GM10248 (cell line): Measurements from ENCODE around the gene ZNF425.
"Not testable (repeated sequence)": the region's sequence is repeated elsewhere in the genome, so short reads cannot be mapped to it uniquely, and the experiment has no call there.

Experiments
- CTCF ChIA-PET: fragments of 300-600 bp; sonication (Branson Sonifier 250); formaldehyde crosslinking; extraction: SDS; loops from one replicate; lab custom pipeline; 2021; ENCODE audit warnings: antibody characterized with exemption; lab: Yijun Ruan, JAX
- POLR2A ChIA-PET: fragments of 350-650 bp; sonication (Branson Sonifier 250); formaldehyde crosslinking; extraction: SDS; loops from one replicate; lab custom pipeline; 2020; ENCODE audit warnings: antibody characterized with exemption; lab: Yijun Ruan, JAX
- DNase-seq: peaks from one replicate; pipeline ENCODE4 v3.0.0; 2012; ENCODE audit errors: extremely low spot score
- TF ChIP-seq, protein P1 (sequence below): IDR thresholded peaks from 2 replicates; pipeline ENCODE4 v1.5.1; 2012; ENCODE audit warnings: mild to moderate bottlenecking, low read depth; ENCODE audit errors: extremely low read depth, missing control alignments, control extremely low read depth

Gene ZNF425

DNA sequence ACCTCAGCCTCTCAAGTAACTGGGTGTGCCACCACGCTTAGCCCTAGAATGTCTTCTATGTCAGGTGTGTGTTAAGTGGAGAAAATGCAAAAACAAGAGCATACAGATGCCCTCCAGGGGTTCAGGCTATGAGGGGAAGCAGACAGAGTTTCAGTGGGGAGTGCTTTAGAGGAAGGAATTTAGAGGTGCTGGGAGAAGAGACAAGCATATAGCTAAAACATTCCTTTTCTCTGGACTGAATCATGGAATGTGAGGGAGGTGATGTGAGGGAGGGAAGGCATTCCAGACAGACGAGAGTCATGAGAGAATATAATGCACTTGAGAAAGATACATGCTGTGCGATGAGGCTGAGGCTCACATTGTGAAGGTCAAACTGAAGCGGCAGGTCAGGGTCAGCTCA lies 29.0 kb downstream of the ZNF425 start:
- no peak for DNase-seq
- POLR2A ChIA-PET, result no interaction called here
- TF ChIP-seq, protein P1, sequence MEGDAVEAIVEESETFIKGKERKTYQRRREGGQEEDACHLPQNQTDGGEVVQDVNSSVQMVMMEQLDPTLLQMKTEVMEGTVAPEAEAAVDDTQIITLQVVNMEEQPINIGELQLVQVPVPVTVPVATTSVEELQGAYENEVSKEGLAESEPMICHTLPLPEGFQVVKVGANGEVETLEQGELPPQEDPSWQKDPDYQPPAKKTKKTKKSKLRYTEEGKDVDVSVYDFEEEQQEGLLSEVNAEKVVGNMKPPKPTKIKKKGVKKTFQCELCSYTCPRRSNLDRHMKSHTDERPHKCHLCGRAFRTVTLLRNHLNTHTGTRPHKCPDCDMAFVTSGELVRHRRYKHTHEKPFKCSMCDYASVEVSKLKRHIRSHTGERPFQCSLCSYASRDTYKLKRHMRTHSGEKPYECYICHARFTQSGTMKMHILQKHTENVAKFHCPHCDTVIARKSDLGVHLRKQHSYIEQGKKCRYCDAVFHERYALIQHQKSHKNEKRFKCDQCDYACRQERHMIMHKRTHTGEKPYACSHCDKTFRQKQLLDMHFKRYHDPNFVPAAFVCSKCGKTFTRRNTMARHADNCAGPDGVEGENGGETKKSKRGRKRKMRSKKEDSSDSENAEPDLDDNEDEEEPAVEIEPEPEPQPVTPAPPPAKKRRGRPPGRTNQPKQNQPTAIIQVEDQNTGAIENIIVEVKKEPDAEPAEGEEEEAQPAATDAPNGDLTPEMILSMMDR, result no peak
- CTCF ChIA-PET, result no interaction called here

DNA sequence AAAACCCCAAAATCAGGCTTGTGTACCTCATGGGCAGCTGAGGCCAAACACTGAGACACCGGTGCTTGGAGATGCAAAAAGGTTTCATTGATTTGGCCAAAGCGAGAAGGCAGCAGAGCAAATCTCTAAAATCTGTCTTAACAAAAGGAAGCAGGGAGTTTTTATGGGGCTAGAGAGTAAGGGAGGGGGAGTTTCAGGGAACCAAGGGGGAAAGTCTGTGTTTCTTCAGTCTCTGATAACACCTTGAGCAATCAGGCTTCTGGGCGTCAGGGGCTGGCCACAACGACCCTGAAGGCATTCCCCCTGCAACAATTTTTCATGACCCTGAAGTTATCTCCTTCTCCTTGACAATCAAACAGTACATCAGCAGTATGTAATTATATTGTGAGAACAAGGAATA lies 32.9 kb downstream of the ZNF425 start:
- TF ChIP-seq, protein P1, result no peak
- peak; percentile 34 for DNase-seq
- CTCF ChIA-PET, result interaction anchor here (1.2 kb wide), 2 partner anchors 33 to 39 kb away, joined by 3 to 5 read pairs; partner anchors contain the start of gene ZNF425
- POLR2A ChIA-PET, result no interaction called here

DNA sequence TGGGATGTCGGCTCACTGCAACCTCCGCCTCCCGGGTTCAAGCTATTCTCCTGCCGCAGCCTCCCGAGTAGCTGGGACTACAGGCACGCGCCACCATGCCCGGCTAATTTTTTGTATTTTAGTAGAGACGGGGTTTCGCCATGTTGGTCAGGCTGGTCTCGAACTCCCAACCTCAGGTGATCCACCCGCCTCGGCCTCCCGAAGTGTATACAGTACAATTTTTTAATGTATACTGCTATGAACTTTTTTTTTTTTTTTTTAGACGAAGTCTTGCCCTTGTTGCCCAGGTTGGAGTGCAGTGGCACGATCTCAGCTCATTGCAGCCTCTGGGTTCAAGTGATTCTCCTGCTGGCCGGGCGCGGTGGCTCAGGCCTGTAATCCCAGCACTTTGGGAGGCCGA lies 33.9 kb downstream of the ZNF425 start:
- CTCF ChIA-PET, result interaction anchor here (1.1 to 2.2 kb wide), 5 partner anchors 19 to 85 kb away, joined by 3 to 8 read pairs (median 5); partner anchors contain the start of gene ZNF425
- POLR2A ChIA-PET, result interaction anchor here (0.6 kb wide), 1 partner anchor 33 kb away, joined by 5 read pairs; no protein-coding TSS in a partner anchor
- not testable (repeated sequence) for DNase-seq

DNA sequence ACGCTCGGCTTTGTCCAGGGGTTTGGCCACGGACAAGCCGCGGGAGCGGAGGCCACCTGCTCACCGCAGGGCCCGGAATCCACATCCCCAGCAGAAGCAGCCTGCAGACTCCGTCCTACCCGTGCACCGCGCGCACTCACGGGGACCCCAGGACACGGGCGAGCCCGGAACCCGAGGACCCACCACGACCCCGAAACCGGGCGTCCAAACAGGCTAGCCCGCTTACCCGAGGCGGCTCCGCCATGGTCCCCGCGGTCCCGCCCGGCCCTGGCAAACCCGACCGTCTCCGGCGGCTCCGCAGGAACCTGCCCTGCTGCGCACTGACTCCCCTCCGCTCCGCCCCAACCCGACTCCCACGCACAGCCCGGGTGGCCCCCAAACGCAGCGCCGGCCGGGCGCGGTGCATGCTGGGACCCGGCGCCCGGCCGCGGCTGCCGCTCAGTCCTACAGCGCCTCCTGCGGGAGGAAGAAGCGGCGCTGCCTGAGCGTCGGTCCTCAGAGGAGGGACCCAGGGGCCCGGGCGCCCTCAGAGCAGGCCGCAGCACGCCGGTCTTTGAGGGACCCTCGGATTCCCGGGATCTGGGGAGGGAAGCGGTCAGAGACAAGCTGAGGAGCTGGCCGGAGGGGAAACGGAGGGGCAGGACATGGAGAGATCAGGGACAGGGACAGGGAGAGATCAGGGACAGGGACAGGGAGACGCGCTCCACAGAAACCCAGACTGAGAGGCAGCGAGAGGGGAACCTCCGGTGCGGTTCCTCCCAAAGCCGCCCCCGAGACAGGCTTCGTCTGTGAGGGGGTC lies 35.5 kb downstream of the ZNF425 start, which contains the start of gene ZNF786:
Gene ZNF786 (minus strand): TSS at position 322 of the 799 bp plus-strand sequence. CDS start 78 bp downstream, at position 244.
- ChIA-PET POLR2A (no interaction called here), CTCF (interaction anchor here (0.7 to 2.2 kb wide), 5 partner anchors 18 to 86 kb away, joined by 3 to 8 read pairs (median 3); no protein-coding TSS in a partner anchor)

DNA sequence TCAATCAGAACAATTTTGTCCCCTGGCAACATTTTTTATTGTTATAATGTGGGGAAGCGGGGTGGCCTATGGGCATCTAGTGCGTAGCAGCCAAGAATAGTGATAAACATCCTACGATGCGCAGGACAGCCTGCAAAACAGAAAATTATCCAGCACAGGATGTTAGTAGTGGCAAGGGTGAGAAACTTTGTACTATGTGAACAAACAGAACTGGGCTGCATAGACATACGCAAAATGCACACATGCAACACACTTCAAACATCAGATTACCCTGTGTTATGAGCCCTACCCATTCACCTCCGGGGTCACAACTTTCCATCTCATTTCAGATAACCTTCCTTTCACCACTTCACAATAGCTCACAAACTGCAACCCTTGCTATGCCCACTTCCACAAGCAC lies 38.7 kb downstream of the ZNF425 start:
- DNase-seq, result no peak
- TF ChIP-seq, protein P1, result no peak
- POLR2A ChIA-PET, result no interaction called here
- CTCF ChIA-PET, result interaction anchor here (1.5 to 3.0 kb wide), 3 partner anchors 22 to 82 kb away, joined by 3 to 21 read pairs (median 10); partner anchors contain the start of gene ZNF398

More for the DNA sequence above, 35.5 kb downstream of the ZNF425 start, which contains the start of gene ZNF786:
- TF ChIP-seq, protein P1, result peak; percentile 90
- DNase-seq, result peak; percentile 95

DNA sequence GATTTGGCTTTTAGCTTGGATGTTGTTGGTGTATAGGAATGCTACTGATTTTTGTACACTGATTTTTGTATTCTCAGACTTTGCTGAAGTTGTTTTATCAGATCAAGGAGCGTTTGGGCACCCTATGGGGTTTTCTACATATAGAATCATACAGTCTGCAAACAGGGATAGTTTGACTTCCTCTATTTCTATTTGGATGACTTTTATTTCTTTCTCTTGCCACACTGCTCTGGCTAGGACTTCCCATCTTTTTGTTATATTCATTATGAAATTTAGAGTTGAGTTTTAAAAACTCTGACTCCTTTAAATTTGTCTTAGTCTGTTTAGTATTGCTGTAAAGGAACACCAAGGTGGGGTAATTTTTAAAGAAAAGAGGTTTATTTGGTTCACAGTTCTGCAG lies 40.3 kb downstream of the ZNF425 start:
- no peak for DNase-seq
- TF ChIP-seq, protein P1, result no peak
- ChIA-PET POLR2A (no interaction called here), CTCF (interaction anchor here (1.3 to 3.0 kb wide), 3 partner anchors 20 to 81 kb away, joined by 3 to 15 read pairs (median 7); no protein-coding TSS in a partner anchor)
